Astrocyte (in vitro differentiated cells and primary cell): Measurements from ENCODE around the gene IFT81. TPM values are rescaled to one million over a fixed set of nuclear protein-coding genes. Genes with fewer than 3 reads are reported as not detected.

Source experiments
- DNase-seq: peaks from one replicate; pipeline ENCODE4 v3.0.0-alpha.2; 2010; ENCODE audit warnings: low read depth
- FAIRE-seq: peaks from 2 replicates; lab custom pipeline; 2011; peaks lifted over from hg19 to GRCh38; lab: Jason Lieb, UNC
- H2AFZ ChIP-seq: 2 replicates; pipeline ENCODE4 v1.6.0; 2012; ENCODE audit warnings: low read depth, low read length, inconsistent platforms
- H3K27ac ChIP-seq: 2 replicates; pipeline ENCODE4 v1.5.1; 2011; ENCODE audit warnings: low read depth, low read length, inconsistent platforms
- H3K27me3 ChIP-seq: 2 replicates; pipeline ENCODE4 v1.6.0; 2011; ENCODE audit warnings: low read length, inconsistent platforms; ENCODE audit not compliant: insufficient read depth
- H3K36me3 ChIP-seq: 2 replicates; pipeline ENCODE4 v1.5.1; 2011; ENCODE audit warnings: low read length, inconsistent platforms; ENCODE audit not compliant: insufficient read depth
- H3K4me1 ChIP-seq: 2 replicates; pipeline ENCODE4 v1.5.1; 2011; ENCODE audit warnings: low read length, inconsistent platforms; ENCODE audit not compliant: insufficient read depth
- H3K4me2 ChIP-seq: 2 replicates; pipeline ENCODE4 v1.6.0; 2012; ENCODE audit warnings: low read length, inconsistent platforms
- H3K4me3 ChIP-seq: 2 replicates; pipeline ENCODE4 v1.5.1; 2011; ENCODE audit warnings: low read depth, mild to moderate bottlenecking, low read length, inconsistent platforms; ENCODE audit not compliant: insufficient read depth
- H3K79me2 ChIP-seq: 2 replicates; pipeline ENCODE4 v1.6.0; 2012; ENCODE audit warnings: mild to moderate bottlenecking, low read length, inconsistent platforms; ENCODE audit not compliant: insufficient read depth
- H3K9ac ChIP-seq: 2 replicates; pipeline ENCODE4 v1.6.0; 2012; ENCODE audit warnings: mild to moderate bottlenecking, low read length, inconsistent platforms
- H3K9me3 ChIP-seq: 2 replicates; pipeline ENCODE4 v1.5.1; 2012; ENCODE audit warnings: low read depth, mild to moderate bottlenecking, low read length, inconsistent platforms; ENCODE audit not compliant: insufficient read depth
- H4K20me1 ChIP-seq: 2 replicates; pipeline ENCODE4 v1.6.0; 2012; ENCODE audit warnings: low read length, inconsistent platforms; ENCODE audit not compliant: insufficient read depth
- H3K27ac Mint-ChIP-seq: one replicate; pipeline ENCODE4 v1.8.0; 2021; ENCODE audit warnings: mild to moderate bottlenecking, mixed read lengths; ENCODE audit not compliant: unreplicated experiment
- H3K27me3 Mint-ChIP-seq: one replicate; pipeline ENCODE4 v1.8.0; 2021; ENCODE audit warnings: low read depth, mixed read lengths; ENCODE audit not compliant: unreplicated experiment
- H3K36me3 Mint-ChIP-seq: one replicate; pipeline ENCODE4 v1.8.0; 2021; ENCODE audit warnings: low read depth, mixed read lengths; ENCODE audit not compliant: unreplicated experiment
- H3K4me1 Mint-ChIP-seq: one replicate; pipeline ENCODE4 v1.8.0; 2021; ENCODE audit warnings: low read depth, mixed read lengths; ENCODE audit not compliant: unreplicated experiment
- H3K4me3 Mint-ChIP-seq: one replicate; pipeline ENCODE4 v1.8.0; 2021; ENCODE audit warnings: mild to moderate bottlenecking, moderate library complexity, mixed read lengths; ENCODE audit not compliant: unreplicated experiment
- H3K9me3 Mint-ChIP-seq: one replicate; pipeline ENCODE4 v1.8.0; 2021; ENCODE audit warnings: mild to moderate bottlenecking, mixed read lengths; ENCODE audit not compliant: unreplicated experiment
- EZH2 ChIP-seq: IDR thresholded peaks from 2 replicates; pipeline ENCODE4 v1.6.1; 2012; ENCODE audit warnings: mild to moderate bottlenecking, low read length, inconsistent platforms; ENCODE audit not compliant: insufficient read depth
- total RNA-seq: library from RNA; stranded (reverse); gene quantifications from 2 replicates; pipeline ENCODE4 v1.2.1, GENCODE V29; 2021
- TF ChIP-seq, protein P1 (sequence below): IDR thresholded peaks from 2 replicates; pipeline ENCODE4 v1.5.1; 2011; ENCODE audit warnings: low read depth, mild to moderate bottlenecking, inconsistent platforms, low read length, moderate library complexity; ENCODE audit not compliant: insufficient read depth

Gene IFT81
- total RNA-seq, 1 donor from 2014 or later: 12.3 TPM

DNA sequence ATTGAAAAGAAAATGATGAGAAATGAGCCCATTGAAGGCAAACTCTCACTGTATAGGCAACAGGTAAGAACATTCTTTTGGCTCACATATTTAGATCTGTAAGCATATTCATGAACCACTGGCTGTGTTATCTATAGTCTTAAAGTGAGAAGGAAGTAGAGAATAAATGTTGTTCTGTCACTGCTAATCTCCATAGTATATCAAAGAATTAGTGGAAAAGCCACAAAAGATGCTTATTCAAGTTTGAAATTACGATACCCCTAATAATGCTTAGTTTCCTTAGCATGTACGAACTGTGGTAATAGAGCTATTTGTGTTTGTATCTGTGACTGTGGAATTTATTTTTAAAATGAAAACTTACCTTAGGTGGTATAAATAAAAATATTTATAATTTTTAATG lies 22.8 kb downstream of the IFT81 start:
- no peak for DNase-seq
- H3K4me3 Mint-ChIP-seq: no peak overlapping the region
- TF ChIP-seq, protein P1, sequence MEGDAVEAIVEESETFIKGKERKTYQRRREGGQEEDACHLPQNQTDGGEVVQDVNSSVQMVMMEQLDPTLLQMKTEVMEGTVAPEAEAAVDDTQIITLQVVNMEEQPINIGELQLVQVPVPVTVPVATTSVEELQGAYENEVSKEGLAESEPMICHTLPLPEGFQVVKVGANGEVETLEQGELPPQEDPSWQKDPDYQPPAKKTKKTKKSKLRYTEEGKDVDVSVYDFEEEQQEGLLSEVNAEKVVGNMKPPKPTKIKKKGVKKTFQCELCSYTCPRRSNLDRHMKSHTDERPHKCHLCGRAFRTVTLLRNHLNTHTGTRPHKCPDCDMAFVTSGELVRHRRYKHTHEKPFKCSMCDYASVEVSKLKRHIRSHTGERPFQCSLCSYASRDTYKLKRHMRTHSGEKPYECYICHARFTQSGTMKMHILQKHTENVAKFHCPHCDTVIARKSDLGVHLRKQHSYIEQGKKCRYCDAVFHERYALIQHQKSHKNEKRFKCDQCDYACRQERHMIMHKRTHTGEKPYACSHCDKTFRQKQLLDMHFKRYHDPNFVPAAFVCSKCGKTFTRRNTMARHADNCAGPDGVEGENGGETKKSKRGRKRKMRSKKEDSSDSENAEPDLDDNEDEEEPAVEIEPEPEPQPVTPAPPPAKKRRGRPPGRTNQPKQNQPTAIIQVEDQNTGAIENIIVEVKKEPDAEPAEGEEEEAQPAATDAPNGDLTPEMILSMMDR: no peak
- no peak for TF ChIP-seq EZH2
- Histone ChIP-seq H3K4me2 (no peak overlapping the region), H2AFZ (no peak overlapping the region), H4K20me1 (no peaks in the 10 kb centered on the region), H3K79me2 (no peaks in the 10 kb centered on the region), H3K4me1 (no peaks in the 10 kb centered on the region), H3K36me3 (peaks cover 11% of the 10 kb centered on the region), H3K4me3 (no peak overlapping the region), H3K27ac (no peak overlapping the region), H3K9me3 (no peaks in the 10 kb centered on the region), H3K27me3 (no peaks in the 10 kb centered on the region), H3K9ac (no peak overlapping the region)
- peaks cover 19% of the 10 kb centered on the region for H3K36me3 Mint-ChIP-seq
- H3K27me3 Mint-ChIP-seq: no peaks in the 10 kb centered on the region
- no peaks in the 10 kb centered on the region for H3K4me1 Mint-ChIP-seq
- no peak for FAIRE-seq
- no peak overlapping the region for H3K27ac Mint-ChIP-seq
- H3K9me3 Mint-ChIP-seq: peaks cover 3% of the 10 kb centered on the region

DNA sequence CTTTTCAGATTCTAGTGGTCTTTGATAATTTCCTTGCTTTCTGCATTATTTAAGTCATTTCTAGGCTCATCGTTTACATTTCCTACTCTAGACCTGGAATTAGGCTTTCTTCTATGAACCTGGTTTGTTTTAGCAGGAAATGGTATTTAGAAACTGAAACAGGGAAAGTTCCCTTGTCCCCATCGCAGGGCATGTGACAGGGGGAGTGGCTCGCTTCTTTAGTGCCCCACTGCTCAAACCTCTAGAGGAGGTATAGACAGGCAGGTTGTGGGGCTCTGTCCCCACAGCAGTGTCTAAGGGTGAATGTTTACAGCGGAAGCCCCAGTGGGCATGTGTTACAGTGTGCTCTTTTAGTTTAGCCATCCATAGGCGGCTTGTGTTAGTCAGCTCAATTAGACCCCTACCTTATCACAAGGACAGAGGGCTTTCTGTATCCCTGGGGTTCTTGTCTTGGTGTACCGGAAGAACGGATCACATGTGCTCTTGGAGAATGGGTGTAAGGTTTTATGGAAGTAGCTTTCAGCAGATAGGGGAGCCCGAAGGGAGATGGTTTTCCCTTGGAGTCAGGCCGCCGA lies 25.0 kb downstream of the IFT81 start:
- no peak overlapping the region for H3K27ac ChIP-seq
- Mint-ChIP-seq H3K9me3 (peaks cover 3% of the 10 kb centered on the region), H3K4me1 (no peaks in the 10 kb centered on the region), H3K36me3 (peaks cover 20% of the 10 kb centered on the region), H3K4me3 (no peak overlapping the region), H3K27me3 (no peaks in the 10 kb centered on the region), H3K27ac (no peak overlapping the region)
- no peak overlapping the region for H3K4me3 ChIP-seq
- H2AFZ ChIP-seq: no peak overlapping the region
- no peak for DNase-seq
- H3K9ac ChIP-seq: no peak overlapping the region
- no peaks in the 10 kb centered on the region for H3K27me3 ChIP-seq
- no peaks in the 10 kb centered on the region for H3K9me3 ChIP-seq
- no peaks in the 10 kb centered on the region for H4K20me1 ChIP-seq
- no peak overlapping the region for H3K4me2 ChIP-seq
- no peak for TF ChIP-seq EZH2
- TF ChIP-seq, protein P1: no peak
- peaks cover 16% of the 10 kb centered on the region for H3K36me3 ChIP-seq
- H3K79me2 ChIP-seq: no peaks in the 10 kb centered on the region
- H3K4me1 ChIP-seq: no peaks in the 10 kb centered on the region
- no peak for FAIRE-seq

DNA sequence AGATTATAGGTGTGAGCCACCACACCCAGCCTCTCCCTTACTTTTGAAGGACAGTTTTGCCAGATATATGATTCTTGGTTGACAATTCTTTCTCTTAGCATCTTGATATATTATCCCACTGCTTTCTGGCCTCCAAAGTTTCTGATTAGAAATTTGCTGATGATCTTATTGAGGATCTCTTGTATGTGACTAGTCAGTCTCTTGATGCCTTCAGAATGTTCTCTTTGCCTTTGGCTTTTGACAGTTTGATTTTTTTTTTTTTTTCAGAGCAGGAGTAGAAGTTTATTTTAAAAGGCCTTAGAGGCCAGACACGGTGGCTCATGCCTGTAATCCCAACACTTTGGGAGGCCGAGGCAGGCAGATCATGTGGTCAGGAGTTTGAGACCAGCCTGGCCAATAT lies 32.6 kb downstream of the IFT81 start:
- Mint-ChIP-seq H3K27ac (no peak overlapping the region), H3K9me3 (peaks cover 5% of the 10 kb centered on the region), H3K4me1 (no peaks in the 10 kb centered on the region), H3K36me3 (peaks cover 35% of the 10 kb centered on the region), H3K4me3 (no peak overlapping the region), H3K27me3 (no peaks in the 10 kb centered on the region)
- H3K9ac ChIP-seq: no peak overlapping the region
- H3K4me3 ChIP-seq: no peak overlapping the region
- no peak for FAIRE-seq
- no peaks in the 10 kb centered on the region for H3K79me2 ChIP-seq
- H3K36me3 ChIP-seq: peaks cover 7% of the 10 kb centered on the region
- no peaks in the 10 kb centered on the region for H4K20me1 ChIP-seq
- H2AFZ ChIP-seq: no peak overlapping the region
- H3K4me1 ChIP-seq: no peaks in the 10 kb centered on the region
- H3K27me3 ChIP-seq: no peaks in the 10 kb centered on the region
- DNase-seq: no peak
- H3K4me2 ChIP-seq: no peak overlapping the region
- no peak overlapping the region for H3K27ac ChIP-seq
- no peaks in the 10 kb centered on the region for H3K9me3 ChIP-seq
- TF ChIP-seq, protein P1: no peak
